ENCODE results near the gene TLX2.

Gene TLX2

DNA sequence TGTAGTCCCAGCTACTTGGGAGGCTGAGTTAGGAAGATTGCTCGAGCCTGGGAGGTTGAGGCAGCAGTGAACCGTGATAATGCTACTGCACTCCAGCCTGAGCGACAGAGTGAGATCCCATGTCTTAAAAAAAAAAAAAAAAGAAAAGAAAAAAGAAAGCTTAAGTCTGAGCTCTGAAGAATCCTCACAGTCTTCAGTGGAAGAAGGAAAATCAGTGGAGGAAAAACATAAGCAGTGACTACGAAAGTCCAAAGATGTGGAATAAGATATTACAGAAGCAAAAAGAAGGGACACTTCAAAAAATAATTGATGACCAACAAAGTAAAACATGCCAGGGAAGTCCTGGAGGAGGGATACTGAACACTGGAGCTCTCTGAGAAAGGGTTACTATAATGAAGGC, 4.0 kb upstream of the TLX2 start:
- H3K27ac ChIP-seq: no peak overlapping the region
- DNase-seq (ENCODE audit: low read depth, low spot score): no peak

GRCh38 chr2:74511104-74511989, 2.9 kb upstream of the TLX2 start:
- DNase-seq (ENCODE audit: low read depth, low spot score): no peak
- H3K27ac ChIP-seq: no peak overlapping the region

GRCh38 chr2:74512744-74513604, 1.3 kb upstream of the TLX2 start:
- DNase-seq (ENCODE audit: low read depth, low spot score): no peak
- H3K27ac ChIP-seq: no peak overlapping the region

- DNase-seq (ENCODE audit: low read depth, low spot score): no peak
- H3K27ac ChIP-seq: no peak overlapping the region
Observed at GRCh38 chr2:74513605-74514367, 464 bp upstream of the TLX2 start.

- H3K27ac ChIP-seq: no peak overlapping the region
- no peak for DNase-seq (ENCODE audit: low read depth, low spot score)
Observed at GRCh38 chr2:74515271-74515980, 1.2 kb downstream of the TLX2 start.

DNA sequence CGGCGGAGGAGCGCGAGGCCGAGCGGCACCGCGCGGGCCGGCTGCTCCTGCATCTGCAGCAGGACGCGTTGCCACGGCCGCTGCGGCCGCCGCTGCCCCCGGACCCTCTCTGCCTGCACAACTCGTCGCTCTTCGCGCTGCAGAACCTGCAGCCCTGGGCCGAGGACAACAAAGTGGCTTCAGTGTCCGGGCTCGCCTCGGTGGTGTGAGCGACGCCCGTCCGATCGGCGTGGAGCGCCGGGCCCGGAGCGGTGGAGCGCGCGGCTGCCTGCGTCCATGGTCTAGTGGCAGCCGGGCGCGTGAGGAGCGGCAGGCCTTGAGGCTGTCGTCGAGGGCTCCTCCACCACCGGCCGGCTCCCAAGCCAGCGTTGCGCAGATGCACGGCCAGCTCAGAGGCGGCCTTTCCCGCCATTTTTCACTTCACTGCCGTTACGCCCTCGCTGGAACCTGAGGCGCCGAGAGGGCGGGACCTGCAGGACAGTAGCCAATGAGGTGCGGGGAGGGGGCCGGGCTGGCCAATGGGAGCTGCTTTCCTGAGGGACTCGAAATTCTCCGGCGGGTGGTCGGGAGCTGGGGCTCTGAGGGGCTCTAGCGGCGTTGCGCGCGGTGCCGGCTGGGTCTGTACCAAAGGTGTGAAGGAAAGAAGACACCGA, 1.9 kb downstream of the TLX2 start:
- H3K27ac ChIP-seq: no peak overlapping the region
- DNase-seq (ENCODE audit: low read depth, low spot score): no peak

DNA sequence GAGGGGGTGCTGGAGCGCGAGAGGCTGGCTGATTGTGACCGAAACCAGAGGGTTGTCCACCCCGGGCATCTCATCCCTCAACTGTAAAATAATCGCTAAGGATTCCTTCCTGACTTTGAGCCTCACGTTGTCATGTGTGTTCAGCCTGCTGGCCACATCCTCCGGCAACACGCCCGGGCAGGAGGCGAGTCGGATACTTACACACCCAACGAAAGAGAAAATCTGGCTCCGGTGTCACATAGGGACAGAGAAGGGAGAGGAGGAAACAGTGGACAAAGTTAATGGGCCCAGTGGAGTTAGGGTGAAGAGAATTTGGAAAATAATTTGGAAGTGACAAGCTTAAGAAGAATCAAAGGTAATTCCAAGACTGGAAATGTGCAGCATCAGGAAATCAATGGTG, 2.4 kb downstream of the TLX2 start:
- H3K27ac ChIP-seq: no peak overlapping the region
- DNase-seq (ENCODE audit: low read depth, low spot score): no peak

DNA sequence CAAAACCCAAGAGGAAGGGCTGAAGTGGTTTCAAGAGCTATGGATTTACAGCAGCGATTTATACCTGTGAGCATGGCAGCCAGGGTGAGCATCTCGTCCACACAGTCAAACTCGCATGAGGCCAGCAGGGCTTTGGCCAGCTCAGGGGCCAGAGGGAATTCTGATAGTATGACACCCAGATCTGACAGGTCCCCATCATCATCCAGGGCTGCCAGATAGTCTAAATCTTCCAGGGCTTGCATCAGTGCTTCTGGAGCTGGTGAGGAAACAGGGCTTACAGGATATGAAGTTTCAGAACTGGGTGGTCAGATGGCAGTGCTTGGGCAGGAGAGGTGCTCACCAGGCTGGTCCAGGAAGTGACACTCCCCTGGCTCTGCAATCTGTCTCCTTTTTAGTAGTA, 8.3 kb downstream of the TLX2 start:
- H3K27ac ChIP-seq: no peak overlapping the region
- no peak for DNase-seq (ENCODE audit: low read depth, low spot score)

DNA sequence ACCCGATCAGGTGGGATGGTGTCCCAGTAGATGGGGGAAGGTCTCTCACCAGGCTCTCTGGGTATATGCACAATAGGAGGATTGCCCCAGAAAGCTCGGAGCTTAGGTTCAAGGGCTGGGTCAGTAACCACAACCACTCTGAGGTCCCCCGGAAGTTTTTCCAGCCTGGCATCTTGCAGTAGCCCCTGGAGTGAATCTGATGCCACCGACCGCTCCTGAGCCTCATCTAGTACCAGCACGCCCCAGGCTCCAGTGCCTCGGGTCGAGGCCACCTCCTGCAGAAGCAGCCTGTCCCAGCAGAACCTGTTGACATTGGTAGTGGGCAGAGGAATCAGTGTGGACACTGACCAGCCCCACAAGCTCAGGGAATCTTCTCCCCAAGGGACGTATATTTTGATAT, 9.8 kb downstream of the TLX2 start:
- no peak for DNase-seq (ENCODE audit: low read depth, low spot score)

GRCh38 chr2:74524955-74525716, 10.9 kb downstream of the TLX2 start:
- peak overlapping the region; percentile 64 for H3K27ac ChIP-seq
- DNase-seq (ENCODE audit: low read depth, low spot score): no peak

More for the DNA sequence above, 9.8 kb downstream of the TLX2 start:
- H3K27ac ChIP-seq: no peak overlapping the region

DNA sequence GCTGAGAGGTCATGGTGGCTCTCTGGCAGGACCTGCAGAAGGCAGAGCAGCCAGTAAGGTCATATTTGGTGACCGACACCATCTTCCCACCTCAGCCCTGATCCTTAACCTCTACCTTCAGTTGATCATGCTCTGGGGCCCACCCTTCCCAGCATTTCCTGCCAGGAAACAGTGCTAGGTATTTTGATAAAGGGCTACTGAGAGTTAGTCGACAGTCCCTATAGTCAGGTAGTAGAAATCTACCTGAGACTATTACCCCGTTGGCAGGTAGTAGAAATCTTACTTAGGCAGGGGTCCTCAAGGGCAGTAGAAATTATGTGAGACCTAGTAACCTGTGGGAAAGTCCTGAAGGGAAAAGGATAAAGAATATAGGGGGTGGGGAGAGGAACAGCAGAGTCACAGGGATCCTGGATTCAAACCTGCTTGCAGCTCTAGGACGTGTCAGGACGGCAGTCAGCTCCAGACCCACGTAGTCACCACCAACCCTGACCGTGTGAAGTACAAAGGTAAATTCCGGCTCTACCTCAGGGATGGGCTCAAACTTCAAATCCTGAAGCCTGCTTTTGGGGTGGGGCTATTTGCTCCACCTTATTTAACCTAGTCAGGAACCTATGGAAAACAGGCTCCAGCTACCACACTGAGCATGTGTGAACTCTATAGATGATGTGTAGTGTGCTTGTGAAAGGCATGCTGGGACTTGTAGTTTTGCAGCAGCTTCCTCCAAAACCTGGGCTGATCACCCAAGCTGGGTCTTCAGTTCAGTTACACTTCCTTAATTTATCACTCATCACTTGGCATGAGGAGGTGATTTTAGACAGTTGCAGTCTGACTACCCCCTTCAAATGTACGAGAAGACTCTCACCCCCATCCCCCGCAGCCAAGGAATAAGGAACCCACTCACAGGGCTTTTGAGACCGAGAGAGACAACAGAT, 11.7 kb downstream of the TLX2 start, which contains the start of gene DQX1:
Gene DQX1 (minus strand): TSS at position 515 of the 932 bp plus-strand sequence. CDS start 502 bp downstream, at position 13.
- peak within 1 kb of the TSS; percentile 64 for H3K27ac ChIP-seq
- peak; percentile 91 for DNase-seq (ENCODE audit: low read depth, low spot score)

- peak overlapping the region; percentile 64 for H3K27ac ChIP-seq
- no peak for DNase-seq (ENCODE audit: low read depth, low spot score)
Observed at GRCh38 chr2:74526649-74527230, 12.5 kb downstream of the TLX2 start.

GRCh38 chr2:74527741-74528140, 13.5 kb downstream of the TLX2 start:
- DNase-seq (ENCODE audit: low read depth, low spot score): no peak
- H3K27ac ChIP-seq: no peak overlapping the region

DNA sequence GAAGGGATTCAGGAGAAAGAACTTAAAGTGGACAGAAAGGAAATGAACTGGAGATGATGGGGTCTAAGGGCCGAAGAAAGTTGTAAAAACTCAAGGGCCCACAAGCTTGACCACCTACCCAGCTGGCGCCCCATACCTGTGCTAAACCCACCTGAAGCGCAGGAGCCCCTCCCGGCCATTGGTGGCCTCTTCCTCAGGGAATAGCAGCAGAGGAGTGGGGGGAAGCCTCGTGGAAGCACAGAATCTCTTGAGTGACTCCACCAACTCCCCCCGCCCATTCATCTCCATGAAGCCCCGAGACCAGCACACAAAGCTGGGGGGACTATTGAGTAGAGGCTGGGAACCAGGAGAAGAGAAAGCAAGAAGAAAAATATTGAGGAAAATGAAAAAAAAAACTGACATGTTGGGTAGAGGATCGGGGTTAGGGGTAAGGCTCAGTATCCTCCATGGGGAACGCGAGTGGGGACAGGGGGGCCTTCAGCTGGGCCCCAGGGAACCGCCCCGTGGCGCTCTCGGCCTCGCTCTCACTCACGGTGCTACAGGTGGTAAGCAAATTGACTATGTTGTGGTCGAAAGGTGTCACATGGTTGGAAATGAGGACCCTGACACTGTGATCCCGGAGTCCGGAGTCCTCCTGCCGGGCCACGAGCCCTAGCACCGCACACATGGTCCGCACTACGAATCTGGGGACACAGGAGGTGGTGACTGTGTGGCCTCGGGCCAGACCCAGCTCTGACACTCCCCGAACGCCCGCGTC, 14.5 kb downstream of the TLX2 start:
- H3K27ac ChIP-seq: peak overlapping the region; percentile 81
- DNase-seq (ENCODE audit: low read depth, low spot score): no peak

DNA sequence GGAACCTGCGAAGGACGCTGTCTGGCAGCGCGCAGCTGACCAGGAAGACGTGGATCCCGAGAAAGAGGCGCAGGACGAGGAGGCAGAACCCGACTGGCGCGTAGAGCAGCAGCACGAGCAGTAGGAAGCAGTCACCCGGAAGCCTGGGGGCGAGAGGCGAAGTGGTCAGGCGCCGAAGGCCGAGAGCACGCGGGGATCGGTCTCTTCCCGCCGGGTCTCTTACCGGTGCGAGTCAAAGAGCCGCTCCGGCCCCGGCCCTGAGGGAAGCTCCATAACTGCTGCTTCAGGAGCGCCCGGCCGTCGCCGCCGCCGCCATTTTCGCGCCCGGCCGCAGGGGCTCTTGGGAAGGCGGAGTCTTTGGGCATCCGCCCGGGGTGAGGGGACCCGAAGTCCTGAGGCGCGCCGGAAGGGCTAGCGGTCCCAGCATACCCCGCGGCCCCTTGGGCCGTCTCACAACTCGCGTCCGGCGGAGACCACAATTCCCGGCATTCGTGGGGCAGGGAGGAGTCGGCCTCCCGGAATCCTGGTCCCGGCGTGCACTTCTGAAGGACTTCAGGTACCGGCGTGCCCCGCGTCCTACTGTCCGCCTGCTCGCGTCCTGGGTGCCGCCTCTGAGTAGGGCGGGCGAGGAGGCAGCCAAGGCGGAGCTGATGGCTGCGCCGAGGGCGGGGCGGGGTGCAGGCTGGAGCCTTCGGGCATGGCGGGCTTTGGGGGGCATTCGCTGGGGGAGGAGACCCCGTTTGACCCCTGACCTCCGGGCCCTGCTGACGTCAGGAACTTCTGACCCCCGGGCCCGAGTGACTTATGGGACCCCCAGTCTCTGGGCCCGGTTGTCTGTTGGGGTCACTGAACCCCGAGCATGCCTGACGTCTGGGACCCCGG, 15.3 kb downstream of the TLX2 start, which contains the start of the genes AUP1 and HTRA2:
Gene AUP1 (minus strand): TSS at position 350 of the 882 bp plus-strand sequence. CDS start 77 bp downstream, at position 273.
Gene HTRA2 (plus strand): TSS at position 577 of the 882 bp plus-strand sequence. CDS start 74 bp downstream, at position 651.
- DNase-seq (ENCODE audit: low read depth, low spot score): peak; percentile 96
- peak within 1 kb of the TSS; percentile 81 for H3K27ac ChIP-seq

Data from epithelial cell of prostate (primary cell).